ENCODE data around the gene MTHFD2L.

DNA sequence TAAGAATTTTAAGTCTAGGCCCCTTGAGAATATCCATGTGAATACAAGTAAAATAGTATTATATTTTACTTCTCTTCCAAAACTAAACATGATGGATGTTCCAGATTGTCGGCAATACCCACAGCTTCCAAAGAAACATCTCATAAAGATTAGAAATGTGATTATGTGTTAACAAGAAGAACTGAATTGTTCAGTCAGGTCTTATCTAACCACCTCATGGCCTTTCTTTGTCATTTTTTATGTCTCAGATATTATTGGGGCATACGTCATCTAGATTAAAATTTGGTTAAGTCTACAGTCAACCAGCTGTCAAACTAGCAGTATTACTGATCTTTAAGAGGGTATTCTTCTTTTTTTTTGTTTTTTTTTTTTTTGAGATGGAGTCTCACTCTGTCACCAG lies 160.4 kb downstream of the MTHFD2L start:
- TF ChIP-seq EZH2 (optimal IDR thresholded peaks at IDR 0.05; ENCODE audit: low read depth, low read length) = no peak
- TF ChIP-seq, protein P1, sequence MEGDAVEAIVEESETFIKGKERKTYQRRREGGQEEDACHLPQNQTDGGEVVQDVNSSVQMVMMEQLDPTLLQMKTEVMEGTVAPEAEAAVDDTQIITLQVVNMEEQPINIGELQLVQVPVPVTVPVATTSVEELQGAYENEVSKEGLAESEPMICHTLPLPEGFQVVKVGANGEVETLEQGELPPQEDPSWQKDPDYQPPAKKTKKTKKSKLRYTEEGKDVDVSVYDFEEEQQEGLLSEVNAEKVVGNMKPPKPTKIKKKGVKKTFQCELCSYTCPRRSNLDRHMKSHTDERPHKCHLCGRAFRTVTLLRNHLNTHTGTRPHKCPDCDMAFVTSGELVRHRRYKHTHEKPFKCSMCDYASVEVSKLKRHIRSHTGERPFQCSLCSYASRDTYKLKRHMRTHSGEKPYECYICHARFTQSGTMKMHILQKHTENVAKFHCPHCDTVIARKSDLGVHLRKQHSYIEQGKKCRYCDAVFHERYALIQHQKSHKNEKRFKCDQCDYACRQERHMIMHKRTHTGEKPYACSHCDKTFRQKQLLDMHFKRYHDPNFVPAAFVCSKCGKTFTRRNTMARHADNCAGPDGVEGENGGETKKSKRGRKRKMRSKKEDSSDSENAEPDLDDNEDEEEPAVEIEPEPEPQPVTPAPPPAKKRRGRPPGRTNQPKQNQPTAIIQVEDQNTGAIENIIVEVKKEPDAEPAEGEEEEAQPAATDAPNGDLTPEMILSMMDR (IDR thresholded peaks at IDR 0.05; ENCODE audit: low read length) = no peak

Measured in MM.1S (cell line).